Vagina (tissue), 2 donors: ENCODE measurements around the gene SGK1.

Source experiments
- CTCF ChIP-seq, 3 experiments: fragments of 450-650 bp in 2 of 3; fragments of 200-600 bp in 1 of 3; sonication (generic) in 1 of 3; IDR thresholded peaks; one replicate each; pipeline ENCODE4 v1.5.1; 2017 to 2019; ENCODE audit warnings: antibody characterized with exemption in 3 of 3, mild to moderate bottlenecking in 2 of 3, moderate library complexity in 2 of 3
- POLR2AphosphoS5 ChIP-seq, 2 donors: sonication (generic); formaldehyde crosslinking; IDR thresholded peaks; one replicate each; pipeline ENCODE4 v1.9.0; 2017; ENCODE audit warnings: antibody characterized with exemption in 2 of 2, mild to moderate bottlenecking in 2 of 2, low read depth in 1 of 2; ENCODE audit not compliant: insufficient read depth in 1 of 2

- no peak for TF ChIP-seq POLR2AphosphoS5 (IDR thresholded peaks at IDR 0.05; ENCODE audit: insufficient read depth in 1 of 2, low read depth in 1 of 2)
- no peak for TF ChIP-seq CTCF (IDR thresholded peaks at IDR 0.05)
Measured at GRCh38 chr6:134196568-134197193, 121.2 kb downstream of the SGK1 start.
